HUES6 (cell line): ENCODE results near the gene PATJ.

Experiments
- H3K27ac ChIP-seq: 2 replicates; pipeline ENCODE4 v1.7.0; 2013; ENCODE audit warnings: low read depth, mild to moderate bottlenecking, low read length, inconsistent platforms
- H3K27me3 ChIP-seq: 2 replicates; pipeline ENCODE4 v1.6.1; 2013; ENCODE audit warnings: low read length; ENCODE audit not compliant: control insufficient read depth, insufficient read depth
- H3K36me3 ChIP-seq: 2 replicates; pipeline ENCODE4 v1.6.1; 2013; ENCODE audit warnings: low read length; ENCODE audit not compliant: control insufficient read depth, insufficient read depth
- H3K4me1 ChIP-seq: 2 replicates; pipeline ENCODE4 v1.6.1; 2013; ENCODE audit warnings: low read length; ENCODE audit not compliant: control insufficient read depth, insufficient read depth
- H3K4me3 ChIP-seq: 2 replicates; pipeline ENCODE4 v1.5.1; 2013; ENCODE audit warnings: low read depth, low read length
- H3K9ac ChIP-seq: one replicate; pipeline ENCODE4 v1.6.1; 2013; ENCODE audit warnings: mild to moderate bottlenecking, low read length
- H3K9me3 ChIP-seq: 2 replicates; pipeline ENCODE4 v1.6.1; 2013; ENCODE audit warnings: low read depth, low read length; ENCODE audit not compliant: control insufficient read depth, insufficient read depth

PATJ gene

GRCh38 chr1:62117018-62117750, 374.9 kb downstream of the PATJ start:
- H3K9me3 ChIP-seq: no peaks in the 10 kb centered on the region
- H3K4me1 ChIP-seq: no peaks in the 10 kb centered on the region
- H3K27ac ChIP-seq: no peak overlapping the region
- H3K4me3 ChIP-seq: no peak overlapping the region
- no peaks in the 10 kb centered on the region for H3K27me3 ChIP-seq
- no peak overlapping the region for H3K9ac ChIP-seq
- H3K36me3 ChIP-seq: no peaks in the 10 kb centered on the region

GRCh38 chr1:62126579-62127290, 384.5 kb downstream of the PATJ start:
- no peaks in the 10 kb centered on the region for H3K9me3 ChIP-seq
- H3K9ac ChIP-seq: no peak overlapping the region

GRCh38 chr1:62128745-62129144, 386.5 kb downstream of the PATJ start:
- Histone ChIP-seq H3K4me1 (no peaks in the 10 kb centered on the region; the same call in 1 of the 2 replicates), H3K9me3 (no peaks in the 10 kb centered on the region), H3K27ac (no peak overlapping the region), H3K27me3 (no peaks in the 10 kb centered on the region), H3K4me3 (no peak overlapping the region), H3K9ac (no peak overlapping the region), H3K36me3 (peaks cover 8% of the 10 kb centered on the region; the same call in 1 of the 2 replicates)

More at GRCh38 chr1:62126579-62127290, 384.5 kb downstream of the PATJ start:
- H3K36me3 ChIP-seq: peaks cover 8% of the 10 kb centered on the region; the same call in 1 of the 2 replicates
- 0 out of 2 replicates have a peak overlapping the region, but pooled peaks have one; percentile 8 for H3K27ac ChIP-seq
- H3K27me3 ChIP-seq: no peaks in the 10 kb centered on the region
- H3K4me3 ChIP-seq: no peak overlapping the region
- H3K4me1 ChIP-seq: no peaks in the 10 kb centered on the region; the same call in 1 of the 2 replicates

GRCh38 chr1:62131093-62131725, 388.9 kb downstream of the PATJ start:
- Histone ChIP-seq H3K27me3 (no peaks in the 10 kb centered on the region), H3K36me3 (peaks cover 8% of the 10 kb centered on the region; the same call in 1 of the 2 replicates), H3K4me1 (no peaks in the 10 kb centered on the region; the same call in 1 of the 2 replicates), H3K9me3 (no peaks in the 10 kb centered on the region), H3K9ac (no peak overlapping the region), H3K4me3 (no peak overlapping the region), H3K27ac (no peak overlapping the region)

GRCh38 chr1:62138029-62138428, 395.7 kb downstream of the PATJ start:
- Histone ChIP-seq H3K36me3 (no peaks in the 10 kb centered on the region), H3K27me3 (no peaks in the 10 kb centered on the region), H3K4me1 (peaks cover 11% of the 10 kb centered on the region), H3K4me3 (no peak overlapping the region), H3K9me3 (no peaks in the 10 kb centered on the region), H3K27ac (no peak overlapping the region), H3K9ac (no peak overlapping the region)

- Histone ChIP-seq H3K27me3 (no peaks in the 10 kb centered on the region), H3K36me3 (no peaks in the 10 kb centered on the region), H3K9ac (no peak overlapping the region), H3K9me3 (no peaks in the 10 kb centered on the region), H3K4me1 (peaks cover 11% of the 10 kb centered on the region), H3K27ac (no peak overlapping the region), H3K4me3 (no peak overlapping the region)
Measured at GRCh38 chr1:62139410-62139809, 397.1 kb downstream of the PATJ start.

GRCh38 chr1:62140666-62141065, 398.4 kb downstream of the PATJ start:
- H3K4me1 ChIP-seq: peaks cover 11% of the 10 kb centered on the region
- no peaks in the 10 kb centered on the region for H3K36me3 ChIP-seq
- no peak overlapping the region for H3K4me3 ChIP-seq
- no peaks in the 10 kb centered on the region for H3K9me3 ChIP-seq
- H3K9ac ChIP-seq: no peak overlapping the region
- no peaks in the 10 kb centered on the region for H3K27me3 ChIP-seq
- no peak overlapping the region for H3K27ac ChIP-seq

- Histone ChIP-seq H3K4me1 (peaks cover 11% of the 10 kb centered on the region), H3K4me3 (no peak overlapping the region; the same call in 1 of the 2 replicates), H3K27ac (no peak overlapping the region), H3K27me3 (no peaks in the 10 kb centered on the region), H3K9ac (no peak overlapping the region), H3K9me3 (no peaks in the 10 kb centered on the region), H3K36me3 (no peaks in the 10 kb centered on the region; the same call in 1 of the 2 replicates)
Measured at GRCh38 chr1:62142496-62142895, 400.2 kb downstream of the PATJ start.

- Histone ChIP-seq H3K4me1 (peaks cover 11% of the 10 kb centered on the region), H3K27me3 (no peaks in the 10 kb centered on the region), H3K9me3 (no peaks in the 10 kb centered on the region)
Measured at GRCh38 chr1:62144238-62144831, 402.1 kb downstream of the PATJ start.

GRCh38 chr1:62159940-62160348, 417.7 kb downstream of the PATJ start:
- no peaks in the 10 kb centered on the region for H3K27me3 ChIP-seq
- H3K36me3 ChIP-seq: no peaks in the 10 kb centered on the region
- no peaks in the 10 kb centered on the region for H3K4me1 ChIP-seq
- no peak overlapping the region for H3K9ac ChIP-seq
- H3K9me3 ChIP-seq: no peaks in the 10 kb centered on the region
- H3K4me3 ChIP-seq: no peak overlapping the region
- H3K27ac ChIP-seq: no peak overlapping the region

More at GRCh38 chr1:62144238-62144831, 402.1 kb downstream of the PATJ start:
- no peak overlapping the region for H3K9ac ChIP-seq
- H3K36me3 ChIP-seq: peaks cover 9% of the 10 kb centered on the region
- H3K4me3 ChIP-seq: no peak overlapping the region
- no peak overlapping the region for H3K27ac ChIP-seq
